NB4 (cell line): Measurements from ENCODE around the gene BCL6.

ENCODE experiments used
- DNase-seq: peaks from one replicate; pipeline ENCODE4 v3.0.0; 2010; ENCODE audit warnings: low read depth
- H3K4me3 ChIP-seq: one replicate; pipeline ENCODE4 v1.5.1; 2011; ENCODE audit warnings: mild to moderate bottlenecking, low read depth, low read length, moderate library complexity
- CTCF ChIP-seq: IDR thresholded peaks from one replicate; pipeline ENCODE4 v1.5.1; 2012; ENCODE audit warnings: low read depth, low read length
- MYC ChIP-seq: IDR thresholded peaks from 2 replicates; pipeline ENCODE4 v1.6.1; 2011; ENCODE audit warnings: low read depth, low read length
- POLR2A ChIP-seq: IDR thresholded peaks from 2 replicates; pipeline ENCODE4 v1.6.1; 2011; ENCODE audit warnings: mild to moderate bottlenecking; ENCODE audit not compliant: insufficient read length; ENCODE audit errors: extremely low read depth
- TF ChIP-seq, protein P1 (sequence below): IDR thresholded peaks from 2 replicates; pipeline ENCODE4 v1.6.1; 2011; ENCODE audit warnings: low read depth, low read length

Gene BCL6

DNA sequence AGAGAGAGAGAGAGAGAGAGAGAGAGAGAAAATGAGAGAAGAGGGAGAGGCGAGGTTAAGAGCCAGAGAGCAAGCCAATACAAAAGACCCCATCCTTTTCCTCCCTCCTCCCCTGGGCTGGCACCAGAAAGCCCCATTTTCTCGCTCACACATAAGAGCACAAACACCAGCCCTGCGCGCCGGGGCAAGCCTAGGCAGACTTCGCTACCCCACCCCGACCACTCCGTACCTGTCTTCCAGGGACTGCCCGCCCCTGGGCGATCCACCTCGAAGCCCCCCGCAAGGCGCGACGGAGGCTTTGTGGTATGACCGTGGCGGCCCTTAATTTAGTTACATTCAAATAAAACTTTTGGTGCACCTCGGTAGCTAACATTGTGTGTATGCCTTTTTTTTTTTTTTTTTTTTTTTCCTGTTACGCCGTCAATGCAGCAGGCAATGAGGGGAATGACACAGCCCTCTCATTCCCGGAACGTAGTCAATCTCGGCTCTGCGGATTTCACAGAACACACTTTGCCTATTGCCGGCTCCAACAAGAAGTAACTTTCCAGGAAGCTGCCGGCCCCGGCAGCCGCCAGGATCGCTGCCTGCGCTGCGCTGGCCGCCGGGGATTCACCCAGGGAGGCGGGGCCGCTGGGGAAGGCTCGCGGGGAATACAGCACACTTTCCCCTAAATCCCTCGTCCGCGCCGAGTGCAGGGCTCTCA is 7.7 kb downstream of the BCL6 start:
- TF ChIP-seq, protein P1, sequence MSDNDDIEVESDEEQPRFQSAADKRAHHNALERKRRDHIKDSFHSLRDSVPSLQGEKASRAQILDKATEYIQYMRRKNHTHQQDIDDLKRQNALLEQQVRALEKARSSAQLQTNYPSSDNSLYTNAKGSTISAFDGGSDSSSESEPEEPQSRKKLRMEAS, result no peak
- TF ChIP-seq POLR2A, result no peak
- TF ChIP-seq CTCF, result no peak
- TF ChIP-seq MYC, result no peak
- DNase-seq, result peak; percentile 20
- H3K4me3 ChIP-seq, result no peak overlapping the region

DNA sequence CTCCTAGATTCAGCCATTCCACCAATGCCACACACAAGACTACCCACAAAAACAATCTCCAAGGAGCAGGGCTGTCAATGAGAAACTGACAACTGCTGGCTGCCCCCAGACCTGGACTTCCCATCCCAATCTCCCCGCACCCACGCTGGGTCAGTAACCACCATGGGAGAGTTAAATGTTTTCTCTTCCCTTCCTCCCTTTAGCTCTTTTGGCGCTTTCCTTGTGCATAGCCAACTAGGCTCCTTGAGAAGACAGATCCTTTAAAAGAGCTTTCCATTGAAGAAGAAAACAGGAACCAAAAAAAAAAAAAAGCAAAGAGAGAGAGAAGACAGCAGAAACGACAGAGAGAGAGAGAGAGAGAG is 8.3 kb downstream of the BCL6 start:
- no peak for TF ChIP-seq MYC
- TF ChIP-seq POLR2A, result no peak
- no peak for TF ChIP-seq CTCF
- TF ChIP-seq, protein P1, result no peak
- H3K4me3 ChIP-seq, result no peak overlapping the region
- DNase-seq, result no peak

- no peak overlapping the region for H3K4me3 ChIP-seq
- TF ChIP-seq, protein P1, result no peak
- TF ChIP-seq MYC, result no peak
- TF ChIP-seq CTCF, result no peak
- no peak for TF ChIP-seq POLR2A
- DNase-seq, result peak; percentile 35
Observed at GRCh38 chr3:187736418-187736871, 8.8 kb downstream of the BCL6 start.

GRCh38 chr3:187735837-187736236 is 9.4 kb downstream of the BCL6 start:
- TF ChIP-seq MYC, result no peak
- TF ChIP-seq, protein P1, result no peak
- no peak for TF ChIP-seq CTCF
- TF ChIP-seq POLR2A, result no peak
- DNase-seq, result no peak
- H3K4me3 ChIP-seq, result no peak overlapping the region

GRCh38 chr3:187735383-187735782 is 9.9 kb downstream of the BCL6 start:
- TF ChIP-seq MYC (no peak), POLR2A (no peak), CTCF (no peak)
- TF ChIP-seq, protein P1, result no peak
- no peak overlapping the region for H3K4me3 ChIP-seq
- no peak for DNase-seq

GRCh38 chr3:187734841-187735240 is 10.4 kb downstream of the BCL6 start:
- DNase-seq, result no peak
- TF ChIP-seq, protein P1, result no peak
- TF ChIP-seq POLR2A, result no peak
- no peak for TF ChIP-seq CTCF
- no peak for TF ChIP-seq MYC
- no peak overlapping the region for H3K4me3 ChIP-seq
